GM10248 (cell line): ENCODE measurements around the gene TMEM145.

Experiments
- CTCF ChIA-PET: fragments of 300-600 bp; sonication (Branson Sonifier 250); formaldehyde crosslinking; extraction: SDS; loops from one replicate; lab custom pipeline; 2021; ENCODE audit warnings: antibody characterized with exemption; lab: Yijun Ruan, JAX
- POLR2A ChIA-PET: fragments of 350-650 bp; sonication (Branson Sonifier 250); formaldehyde crosslinking; extraction: SDS; loops from one replicate; lab custom pipeline; 2020; ENCODE audit warnings: antibody characterized with exemption; lab: Yijun Ruan, JAX
- DNase-seq: peaks from one replicate; pipeline ENCODE4 v3.0.0; 2012; ENCODE audit errors: extremely low spot score
- TF ChIP-seq, protein P1 (sequence below): IDR thresholded peaks from 2 replicates; pipeline ENCODE4 v1.5.1; 2012; ENCODE audit warnings: mild to moderate bottlenecking, low read depth; ENCODE audit errors: extremely low read depth, missing control alignments, control extremely low read depth

The TMEM145 gene

DNA sequence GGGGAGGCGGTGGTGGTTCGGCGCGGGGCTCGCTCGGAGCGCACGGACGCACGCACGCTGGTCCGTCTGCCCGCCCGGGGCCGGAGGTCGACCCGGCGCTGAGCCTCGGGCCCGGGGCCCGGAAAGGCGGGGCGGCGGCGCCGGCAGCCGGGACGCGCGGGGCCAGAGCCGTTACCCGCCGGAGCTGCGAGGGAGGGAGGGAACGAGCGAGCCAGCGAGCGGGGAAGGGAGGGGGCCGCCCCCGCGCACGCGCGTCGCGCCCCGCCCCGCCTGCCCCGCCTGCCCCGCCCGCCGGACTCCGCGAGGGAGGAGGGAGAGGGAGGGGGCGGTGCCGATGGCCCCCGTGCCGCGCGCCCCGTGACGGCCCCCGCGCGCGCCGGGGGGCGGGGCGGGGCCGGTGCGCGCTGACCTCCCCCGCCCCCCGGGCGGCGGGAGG, 29.0 kb upstream of the TMEM145 start:
- peak; percentile 93 for DNase-seq
- CTCF ChIA-PET, result interaction anchor here (0.7 to 1.2 kb wide), 2 partner anchors 12 to 44 kb away, joined by 3 to 5 read pairs; no protein-coding TSS in a partner anchor

DNA sequence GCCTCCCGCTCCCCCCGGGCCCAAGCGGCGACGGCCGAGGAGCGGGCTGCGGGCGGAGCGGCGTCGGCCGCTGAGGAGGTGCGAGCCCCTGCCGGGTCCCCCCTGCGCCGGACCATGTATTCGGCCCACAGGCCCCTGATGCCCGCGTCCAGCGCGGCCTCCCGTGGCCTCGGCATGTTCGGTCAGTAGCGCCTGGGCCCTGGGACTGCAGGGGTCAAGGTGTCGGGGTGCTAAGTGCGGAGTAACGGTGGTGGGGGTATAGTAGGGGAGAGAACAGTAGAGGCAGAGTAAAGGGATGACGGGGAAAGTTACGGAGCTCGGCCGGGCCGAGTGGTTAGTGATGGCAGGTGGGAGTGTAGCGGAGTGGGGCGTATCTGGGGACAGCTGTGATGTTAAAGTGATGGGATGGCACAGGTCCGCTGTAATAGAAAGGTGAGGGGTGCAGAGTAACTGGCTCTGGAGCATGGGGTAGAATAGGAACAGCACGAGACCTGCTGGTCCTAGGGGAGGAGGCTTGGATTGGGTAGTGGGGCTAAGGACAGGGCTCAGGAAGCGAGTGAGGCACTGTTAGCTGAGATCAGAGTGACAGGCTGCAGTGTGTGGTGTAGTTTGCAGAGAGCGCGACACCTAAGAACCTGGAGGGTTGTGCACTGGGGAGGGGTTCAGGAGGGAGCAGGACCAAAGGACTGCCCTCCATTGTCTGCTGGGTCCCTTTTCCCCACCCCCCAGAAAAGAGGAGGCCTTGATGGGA, 28.3 kb upstream of the TMEM145 start:
- no peak for DNase-seq
- CTCF ChIA-PET, result interaction anchor here (0.7 to 4.7 kb wide), 5 partner anchors 12 to 176 kb away, joined by 3 to 20 read pairs (median 5); partner anchors contain the start of gene GSK3A
- POLR2A ChIA-PET, result no interaction called here
- TF ChIP-seq, protein P1, sequence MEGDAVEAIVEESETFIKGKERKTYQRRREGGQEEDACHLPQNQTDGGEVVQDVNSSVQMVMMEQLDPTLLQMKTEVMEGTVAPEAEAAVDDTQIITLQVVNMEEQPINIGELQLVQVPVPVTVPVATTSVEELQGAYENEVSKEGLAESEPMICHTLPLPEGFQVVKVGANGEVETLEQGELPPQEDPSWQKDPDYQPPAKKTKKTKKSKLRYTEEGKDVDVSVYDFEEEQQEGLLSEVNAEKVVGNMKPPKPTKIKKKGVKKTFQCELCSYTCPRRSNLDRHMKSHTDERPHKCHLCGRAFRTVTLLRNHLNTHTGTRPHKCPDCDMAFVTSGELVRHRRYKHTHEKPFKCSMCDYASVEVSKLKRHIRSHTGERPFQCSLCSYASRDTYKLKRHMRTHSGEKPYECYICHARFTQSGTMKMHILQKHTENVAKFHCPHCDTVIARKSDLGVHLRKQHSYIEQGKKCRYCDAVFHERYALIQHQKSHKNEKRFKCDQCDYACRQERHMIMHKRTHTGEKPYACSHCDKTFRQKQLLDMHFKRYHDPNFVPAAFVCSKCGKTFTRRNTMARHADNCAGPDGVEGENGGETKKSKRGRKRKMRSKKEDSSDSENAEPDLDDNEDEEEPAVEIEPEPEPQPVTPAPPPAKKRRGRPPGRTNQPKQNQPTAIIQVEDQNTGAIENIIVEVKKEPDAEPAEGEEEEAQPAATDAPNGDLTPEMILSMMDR, result no peak

More for the DNA sequence above, 29.0 kb upstream of the TMEM145 start:
- POLR2A ChIA-PET, result interaction anchor here (0.6 kb wide), 1 partner anchor 180 kb away, joined by 3 read pairs; no protein-coding TSS in a partner anchor
- TF ChIP-seq, protein P1, result no peak

DNA sequence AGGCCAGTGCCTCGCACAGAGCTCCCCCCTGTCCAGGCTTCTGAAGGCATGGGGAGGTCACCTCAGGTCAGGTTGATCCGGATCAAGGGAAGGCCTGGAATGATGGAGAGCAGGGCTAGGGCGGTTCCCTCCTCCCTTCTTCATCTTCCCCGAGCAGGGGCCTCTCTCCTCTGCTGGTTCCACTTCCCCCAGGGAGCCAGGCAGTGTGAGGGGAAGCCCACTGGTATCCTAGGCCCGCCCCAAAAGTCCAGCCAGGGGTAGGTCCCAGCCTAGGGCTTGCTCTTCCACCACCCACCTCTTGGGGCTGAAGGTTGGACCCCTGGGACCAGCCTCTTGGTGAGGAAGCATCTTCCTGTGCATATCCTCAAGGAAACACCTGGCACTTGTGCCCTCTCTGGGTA, 27.6 kb upstream of the TMEM145 start:
- POLR2A ChIA-PET, result no interaction called here
- CTCF ChIA-PET, result interaction anchor here (0.8 to 4.7 kb wide), 4 partner anchors 12 to 177 kb away, joined by 3 to 20 read pairs (median 6); partner anchors contain the start of gene GSK3A
- no peak for DNase-seq
- TF ChIP-seq, protein P1, result no peak

DNA sequence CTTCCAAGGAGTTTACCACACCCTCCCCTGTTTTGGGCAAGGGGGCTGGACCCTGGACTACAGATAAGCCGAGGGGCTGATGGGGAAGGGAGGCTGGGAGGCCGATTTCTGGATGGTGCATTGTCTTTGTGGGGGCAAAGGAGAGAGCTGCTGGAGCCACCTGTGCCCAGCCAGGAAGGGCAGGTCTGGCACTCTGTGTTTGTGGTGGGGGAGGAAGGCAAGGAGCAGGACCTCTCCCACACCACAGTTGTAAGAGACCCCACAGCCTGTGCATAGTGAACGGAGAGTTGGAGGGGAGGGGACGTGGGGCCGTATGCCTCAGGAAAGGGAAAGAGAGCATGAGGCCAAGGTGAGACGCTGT, 27.1 kb upstream of the TMEM145 start:
- ChIA-PET CTCF (interaction anchor here (1.3 to 4.7 kb wide), 2 partner anchors 11 to 178 kb away, joined by 7 to 20 read pairs; no protein-coding TSS in a partner anchor), POLR2A (no interaction called here)
- TF ChIP-seq, protein P1, result no peak
- DNase-seq, result no peak

DNA sequence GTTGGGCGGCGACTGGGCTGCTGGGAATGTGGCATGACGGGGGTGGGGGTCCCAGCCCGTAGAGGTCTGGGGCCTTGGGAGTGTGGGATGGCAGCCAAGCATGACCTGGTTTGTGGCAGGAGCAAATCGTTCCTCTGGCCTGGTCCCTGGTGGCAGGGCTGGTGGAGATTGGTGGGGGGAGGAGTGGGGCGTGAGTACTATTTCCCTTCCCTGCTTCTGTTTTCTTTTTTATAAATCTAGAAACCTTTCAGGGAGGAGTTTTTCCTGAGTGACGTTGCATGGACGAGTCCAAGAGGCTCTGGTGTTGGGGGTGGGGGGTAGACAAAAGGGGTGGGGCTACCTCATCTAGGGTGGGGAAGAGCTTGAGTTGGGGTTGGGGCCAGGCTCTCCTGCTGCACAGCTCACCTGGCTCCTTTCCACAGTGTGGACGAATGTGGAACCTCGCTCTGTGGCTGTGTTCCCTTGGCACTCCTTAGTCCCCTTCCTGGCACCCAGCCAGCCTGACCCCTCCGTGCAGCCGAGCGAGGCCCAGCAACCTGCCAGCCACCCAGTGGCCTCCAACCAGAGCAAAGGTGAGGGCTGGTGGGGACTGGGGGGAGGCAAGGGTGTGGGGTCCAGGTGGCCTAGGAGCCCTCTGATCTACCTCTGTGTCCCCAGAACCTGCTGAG, 26.6 kb upstream of the TMEM145 start:
- TF ChIP-seq, protein P1, result no peak
- POLR2A ChIA-PET, result no interaction called here
- DNase-seq, result no peak
- CTCF ChIA-PET, result interaction anchor here (1.3 to 4.7 kb wide), 2 partner anchors 11 to 177 kb away, joined by 4 to 20 read pairs; no protein-coding TSS in a partner anchor

DNA sequence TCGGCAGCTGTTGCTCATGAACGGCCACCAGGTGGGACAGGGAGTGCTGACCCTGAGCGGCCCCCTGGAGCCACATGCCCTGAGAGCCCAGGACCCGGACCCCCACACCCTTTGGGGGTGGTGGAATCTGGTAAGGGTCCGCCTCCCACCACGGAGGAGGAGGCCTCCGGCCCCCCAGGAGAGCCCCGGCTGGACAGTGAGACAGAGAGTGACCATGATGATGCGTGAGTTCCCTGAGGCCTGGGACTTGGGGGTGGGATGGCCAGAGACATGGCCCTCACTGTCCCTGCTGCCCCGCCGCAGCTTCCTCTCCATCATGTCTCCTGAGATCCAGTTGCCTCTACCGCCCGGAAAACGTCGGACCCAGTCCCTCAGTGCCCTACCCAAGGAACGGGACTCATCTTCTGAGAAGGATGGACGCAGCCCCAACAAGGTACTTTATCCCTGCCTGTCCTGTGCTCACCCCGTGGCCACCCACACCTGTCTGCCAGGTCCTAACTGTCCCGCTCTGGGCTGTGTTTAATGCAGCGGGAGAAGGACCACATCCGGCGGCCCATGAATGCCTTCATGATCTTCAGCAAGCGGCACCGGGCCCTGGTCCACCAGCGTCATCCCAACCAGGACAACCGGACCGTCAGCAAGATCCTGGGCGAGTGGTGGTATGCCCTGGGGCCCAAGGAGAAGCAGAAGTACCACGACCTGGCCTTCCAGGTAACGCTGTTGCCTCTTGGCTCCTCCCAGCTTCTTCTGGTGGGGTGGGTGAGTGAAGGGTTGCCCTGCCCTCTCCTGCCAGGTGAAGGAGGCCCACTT, 25.9 kb upstream of the TMEM145 start:
- DNase-seq, result no peak
- ChIA-PET CTCF (interaction anchor here (1.3 to 4.7 kb wide), 2 partner anchors 10 to 178 kb away, joined by 4 to 20 read pairs; no protein-coding TSS in a partner anchor), POLR2A (no interaction called here)
- TF ChIP-seq, protein P1, result no peak
